CD14-positive monocyte (primary cell): ENCODE results near the gene TBC1D2. TPM values are rescaled to one million over a fixed set of nuclear protein-coding genes. Genes with fewer than 3 reads are reported as not detected.

Experiments
- DNase-seq, 3 donors: peaks; one replicate each; pipeline ENCODE4 v3.0.0-alpha.2; 2011 to 2022
- H2AFZ ChIP-seq: 2 replicates; pipeline ENCODE4 v1.6.0; 2012; ENCODE audit warnings: mild to moderate bottlenecking, low read depth, low read length, inconsistent platforms; ENCODE audit not compliant: insufficient read depth, poor library complexity, severe bottlenecking
- H3K27ac ChIP-seq, 2 donors: 1 replicate in 1 of 2; 2 replicates in 1 of 2; pipeline ENCODE4 v1.5.1; 2012 to 2013; ENCODE audit warnings: low read length in 2 of 2, control low read depth in 1 of 2, inconsistent platforms in 1 of 2, low read depth in 1 of 2, mild to moderate bottlenecking in 1 of 2
- H3K27me3 ChIP-seq, 2 donors: one replicate each; pipeline versions ENCODE4 v1.6.0 to v1.6.1; 2011 to 2013; ENCODE audit warnings: low read length in 2 of 2; ENCODE audit not compliant: control insufficient read depth in 2 of 2, insufficient read depth in 2 of 2
- H3K36me3 ChIP-seq, 2 donors: replicated peaks in 1 of 2; 1 replicate in 1 of 2; 2 replicates in 1 of 2; pipeline versions ENCODE4 v1.5.1 to v1.6.1; 2012 to 2013; ENCODE audit warnings: low read length in 2 of 2, control low read depth in 1 of 2, inconsistent platforms in 1 of 2, mild to moderate bottlenecking in 1 of 2; ENCODE audit not compliant: insufficient read depth in 2 of 2, control insufficient read depth in 1 of 2
- H3K4me1 ChIP-seq, 2 donors: 1 replicate in 1 of 2; 2 replicates in 1 of 2; pipeline versions ENCODE4 v1.5.1 to v1.6.1; 2012 to 2013; ENCODE audit warnings: low read length in 2 of 2, control low read depth in 1 of 2, inconsistent platforms in 1 of 2, mild to moderate bottlenecking in 1 of 2, moderate library complexity in 1 of 2; ENCODE audit not compliant: insufficient read depth in 2 of 2, control insufficient read depth in 1 of 2
- H3K4me2 ChIP-seq: replicated peaks from 2 replicates; pipeline ENCODE3; 2012; ENCODE audit warnings: low read length, moderate library complexity, mild to moderate bottlenecking; ENCODE audit not compliant: poor library complexity, severe bottlenecking; ENCODE audit errors: extremely low read depth
- H3K4me3 ChIP-seq, 3 experiments: fragments of 200-600 bp in 1 of 3; sonication (generic) in 1 of 3; replicated peaks in 1 of 3; 1 replicate in 2 of 3; 2 replicates in 1 of 3; pipeline ENCODE4 v1.5.1; 2011 to 2013; ENCODE audit warnings: low read length in 3 of 3, mild to moderate bottlenecking in 3 of 3, control low read depth in 2 of 3, low read depth in 2 of 3, inconsistent platforms in 1 of 3, moderate library complexity in 1 of 3
- H3K79me2 ChIP-seq: 2 replicates; pipeline ENCODE4 v1.6.0; 2012; ENCODE audit warnings: mild to moderate bottlenecking, control low read depth, inconsistent platforms, low read length, moderate library complexity; ENCODE audit not compliant: insufficient read depth
- H3K9ac ChIP-seq: 2 replicates; pipeline ENCODE4 v1.6.0; 2017; ENCODE audit warnings: low read length, mild to moderate bottlenecking; ENCODE audit not compliant: insufficient read depth, poor library complexity, severe bottlenecking
- H3K9me3 ChIP-seq, 2 donors: replicated peaks in 1 of 2; 1 replicate in 1 of 2; 2 replicates in 1 of 2; pipeline versions ENCODE4 v1.5.1 to v1.6.1; 2012 to 2013; ENCODE audit warnings: low read length in 2 of 2, control low read depth in 1 of 2; ENCODE audit not compliant: control insufficient read depth in 1 of 2, insufficient read depth in 1 of 2
- H4K20me1 ChIP-seq: 2 replicates; pipeline ENCODE4 v1.6.0; 2012; ENCODE audit warnings: mild to moderate bottlenecking, low read length, control low read depth, moderate library complexity; ENCODE audit not compliant: insufficient read depth
- H3K27ac Mint-ChIP-seq, 7 donors: one replicate each; pipeline ENCODE4 v1.8.0; 2020; ENCODE audit warnings: mild to moderate bottlenecking in 7 of 7, mixed read lengths in 7 of 7, moderate library complexity in 6 of 7, inconsistent platforms in 2 of 7
- H3K27me3 Mint-ChIP-seq, 3 donors: one replicate each; pipeline ENCODE4 v1.8.0; 2021 to 2022; ENCODE audit warnings: low read depth in 3 of 3, mild to moderate bottlenecking in 3 of 3, mixed read lengths in 3 of 3, moderate library complexity in 3 of 3, inconsistent platforms in 1 of 3
- H3K36me3 Mint-ChIP-seq, 2 donors: one replicate each; pipeline ENCODE4 v1.8.0; 2020; ENCODE audit warnings: mixed read lengths in 2 of 2, inconsistent platforms in 1 of 2, mild to moderate bottlenecking in 1 of 2
- H3K4me1 Mint-ChIP-seq: one replicate; pipeline ENCODE4 v1.8.0; 2020; ENCODE audit warnings: mild to moderate bottlenecking, mixed read lengths
- H3K4me3 Mint-ChIP-seq, 2 donors: one replicate each; pipeline ENCODE4 v1.8.0; 2020; ENCODE audit warnings: mild to moderate bottlenecking in 2 of 2, mixed read lengths in 2 of 2, moderate library complexity in 1 of 2
- H3K9me3 Mint-ChIP-seq, 7 donors: one replicate each; pipeline ENCODE4 v1.8.0; 2020 to 2022; ENCODE audit warnings: mixed read lengths in 7 of 7, mild to moderate bottlenecking in 6 of 7, moderate library complexity in 6 of 7, inconsistent platforms in 2 of 7
- CTCF ChIP-seq: fragments of 200-600 bp; IDR thresholded peaks from one replicate; pipeline ENCODE4 v1.8.0; 2022; ENCODE audit warnings: antibody characterized with exemption, mild to moderate bottlenecking
- WGBS: methylation state at CpG from one replicate; pipeline ENCODE4 v1.1.5; 2013; ENCODE audit warnings: missing lambda C conversion rate; ENCODE audit not compliant: insufficient coverage; 5-methylcytosine and 5-hydroxymethylcytosine counted together
- intact Hi-C, 2 donors: fragments of 100-400 bp; cut with micrococcal nuclease; formaldehyde crosslinking; loops; one replicate each; pipeline versions ENCODE4 v1.15.0 to v1.15.1; 2023
- polyA plus RNA-seq, 3 donors: library from polyadenylated mRNA; depleted of rRNA in 1 of 3; unstranded in 2 of 3; stranded (reverse) in 1 of 3; fragments of 300-500 nt in 2 of 3; fragments of >200 nt in 1 of 3; fragmentation: Illumina TruSeq in 2 of 3; gene quantifications; 1 replicate in 2 of 3; 2 replicates in 1 of 3; pipeline ENCODE4 v1.2.3, GENCODE V29; 2012 to 2021

TBC1D2 gene
- polyA plus RNA-seq, 3 donors = 23.2 to 55.7 (median 34.4) TPM

GRCh38 chr9:98303633-98304125, 48.2 kb upstream of the TBC1D2 start:
- Histone ChIP-seq H4K20me1 (no peaks in the 10 kb centered on the region), H3K9ac (no peak overlapping the region), H3K79me2 (no peaks in the 10 kb centered on the region), H2AFZ (no peak overlapping the region), H3K36me3 (no peaks in the 10 kb centered on the region), H3K4me2 (no peak overlapping the region), H3K9me3 (no peaks in the 10 kb centered on the region), H3K27ac (no peak overlapping the region), H3K27me3 (peaks cover 0 to 2% of the 10 kb centered on the region in 2 donors), H3K4me1 (no peaks in the 10 kb centered on the region), H3K4me3 (no peak overlapping the region)
- peaks cover 0 to 3% (median 0%) of the 10 kb centered on the region in 7 donors for H3K9me3 Mint-ChIP-seq
- peaks cover 4 to 9% (median 6%) of the 10 kb centered on the region in 3 donors for H3K27me3 Mint-ChIP-seq
- no peak overlapping the region for H3K4me3 Mint-ChIP-seq
- no peaks in the 10 kb centered on the region for H3K36me3 Mint-ChIP-seq
- intact Hi-C loops = no loop called here
- peaks cover 2% of the 10 kb centered on the region for H3K4me1 Mint-ChIP-seq
- no peak overlapping the region for H3K27ac Mint-ChIP-seq
- TF ChIP-seq CTCF = no peak
- 96% methylated on average over 4 of the region's 8 CpGs for WGBS
- DNase-seq = no peak

- H2AFZ ChIP-seq = no peak overlapping the region
- H3K4me1 ChIP-seq = no peaks in the 10 kb centered on the region
- Mint-ChIP-seq H3K27me3 (peaks cover 3 to 7% (median 4%) of the 10 kb centered on the region in 3 donors), H3K4me1 (peaks cover 2% of the 10 kb centered on the region), H3K27ac (no peak overlapping the region), H3K36me3 (no peaks in the 10 kb centered on the region), H3K9me3 (peaks cover 0 to 3% (median 0%) of the 10 kb centered on the region in 7 donors), H3K4me3 (no peak overlapping the region)
- H3K27me3 ChIP-seq = no peaks in the 10 kb centered on the region
- H3K36me3 ChIP-seq = no peaks in the 10 kb centered on the region
- no peak for DNase-seq
- H3K27ac ChIP-seq = no peak overlapping the region
- H3K4me2 ChIP-seq = no peak overlapping the region
- no peaks in the 10 kb centered on the region for H3K79me2 ChIP-seq
- H3K9ac ChIP-seq = no peak overlapping the region
- WGBS = 96% methylated on average over 10 of the region's 13 CpGs
- intact Hi-C loops = no loop called here
- H3K4me3 ChIP-seq = no peak overlapping the region
- no peak for TF ChIP-seq CTCF
- no peaks in the 10 kb centered on the region for H3K9me3 ChIP-seq
- no peaks in the 10 kb centered on the region for H4K20me1 ChIP-seq
Measured at GRCh38 chr9:98302938-98303632, 47.6 kb upstream of the TBC1D2 start.
